HCT116 (cell line): ENCODE measurements around the gene MRPL34. TPM values are rescaled to one million over a fixed set of nuclear protein-coding genes. Genes with fewer than 3 reads are reported as not detected.

ENCODE experiments used
- ATAC-seq: fragments of 200-7000 bp; cut with Tn5 transposase; 2 replicates; pipeline ENCODE4 v1.9.1; 2020; ENCODE audit warnings: mild to moderate bottlenecking, moderate library complexity
- BruUV-seq: library from RNA; stranded (reverse); fragments of 400-500 nt; replicated peaks from 2 replicates; lab custom pipeline; 2021; lab: Mats Ljungman, UMichigan
- CTCF ChIA-PET: fragments of 300-600 bp; sonication (Branson Sonifier 250); formaldehyde crosslinking; loops from one replicate; lab custom pipeline; 2021; ENCODE audit warnings: antibody characterized with exemption; lab: Charles Lee
- POLR2A ChIA-PET: fragments of 300-600, 350-600 bp; sonication (Branson Sonifier 250); formaldehyde crosslinking; loops from one replicate; lab custom pipeline; 2021; ENCODE audit warnings: antibody characterized with exemption; lab: Charles Lee
- RAD21 ChIA-PET, 2 experiments: fragments of 300-600 bp; sonication (Branson Sonifier 250); formaldehyde crosslinking; loops; one replicate each; lab custom pipeline; 2023; ENCODE audit warnings: low total read pairs in 2 of 2; ENCODE audit not compliant: uncharacterized antibody in 2 of 2, unreplicated experiment in 2 of 2, low non-redundant PET in 1 of 2; lab: Charles Lee
- DNase-seq: peaks from one replicate; pipeline ENCODE4 v3.0.0-alpha.2; 2010; ENCODE audit warnings: low read depth, low spot score
- H2AFZ ChIP-seq: fragments of 200-600 bp; shearing (Covaris generic), sonication (generic); 2 replicates; pipeline ENCODE4 v1.6.1; 2017; ENCODE audit warnings: low read depth, mixed run types, mixed read lengths, antibody characterized with exemption, low read length; ENCODE audit not compliant: poor library complexity, severe bottlenecking
- H3K27ac ChIP-seq: 2 replicates; pipeline ENCODE4 v1.5.1; 2012; ENCODE audit warnings: low read depth, low read length
- H3K27me3 ChIP-seq: fragments of 200-600 bp; sonication (generic); 2 replicates; pipeline ENCODE4 v1.6.1; 2016; ENCODE audit warnings: mixed run types, low read length, mixed read lengths; ENCODE audit not compliant: insufficient read depth
- H3K36me3 ChIP-seq, 2 experiments: fragments of 200-500 bp in 1 of 2; fragments of 200-600 bp in 1 of 2; sonication (Bioruptor generic) in 1 of 2; sonication (generic) in 1 of 2; 2 replicates each; pipeline versions ENCODE4 v1.5.1 to v1.6.1; 2014 to 2016; ENCODE audit warnings: low read length in 2 of 2, inconsistent platforms in 1 of 2, mixed read lengths in 1 of 2, mixed run types in 1 of 2; ENCODE audit not compliant: insufficient read depth in 2 of 2, control insufficient read depth in 1 of 2
- H3K4me1 ChIP-seq, 2 experiments: fragments of 200-600 bp in 1 of 2; sonication (generic) in 1 of 2; 2 replicates each; pipeline versions ENCODE4 v1.5.1 to v1.6.1; 2012 to 2017; ENCODE audit warnings: low read length in 2 of 2, inconsistent platforms in 1 of 2, mild to moderate bottlenecking in 1 of 2, mixed read lengths in 1 of 2, mixed run types in 1 of 2, moderate library complexity in 1 of 2; ENCODE audit not compliant: insufficient read depth in 2 of 2, control insufficient read depth in 1 of 2
- H3K4me2 ChIP-seq: fragments of 200-600 bp; sonication (generic); 2 replicates; pipeline ENCODE4 v1.6.1; 2017; ENCODE audit warnings: mixed run types, low read length, mixed read lengths
- H3K4me3 ChIP-seq, 2 experiments: fragments of 200-600 bp in 1 of 2; sonication (generic) in 1 of 2; replicated peaks in 1 of 2; 2 replicates each; pipeline ENCODE4 v1.5.1; 2011 to 2016; ENCODE audit warnings: low read length in 2 of 2, control low read depth in 1 of 2, low read depth in 1 of 2, mild to moderate bottlenecking in 1 of 2, mixed read lengths in 1 of 2, mixed run types in 1 of 2
- H3K79me2 ChIP-seq: fragments of 200-600 bp; sonication (generic); 2 replicates; pipeline ENCODE4 v1.6.1; 2017; ENCODE audit warnings: mild to moderate bottlenecking, mixed run types, low read length, moderate library complexity, mixed read lengths; ENCODE audit not compliant: insufficient read depth
- H3K9ac ChIP-seq: fragments of 200-600 bp; sonication (generic); 2 replicates; pipeline ENCODE4 v1.6.1; 2016; ENCODE audit warnings: low read length, mixed read lengths
- H3K9me2 ChIP-seq: fragments of 200-600 bp; sonication (generic), shearing (Covaris generic); 2 replicates; pipeline ENCODE4 v1.6.1; 2017; ENCODE audit warnings: mixed run types, mild to moderate bottlenecking, moderate library complexity; ENCODE audit not compliant: insufficient read depth
- H3K9me3 ChIP-seq, 2 experiments: fragments of 200-500 bp in 1 of 2; fragments of 200-600 bp in 1 of 2; sonication (Bioruptor generic) in 1 of 2; sonication (generic) in 1 of 2; 2 replicates each; pipeline ENCODE4 v1.6.1; 2014 to 2017; ENCODE audit warnings: low read length in 2 of 2, mixed read lengths in 2 of 2, inconsistent platforms in 1 of 2, low read depth in 1 of 2, mild to moderate bottlenecking in 1 of 2, mixed run types in 1 of 2, moderate library complexity in 1 of 2; ENCODE audit not compliant: control insufficient read depth in 1 of 2, insufficient read depth in 1 of 2
- H4K20me1 ChIP-seq: fragments of 200-600 bp; sonication (generic), shearing (Covaris generic); 2 replicates; pipeline ENCODE4 v1.6.1; 2017; ENCODE audit warnings: mixed run types, mild to moderate bottlenecking, moderate library complexity; ENCODE audit not compliant: insufficient read depth
- EGR1 ChIP-seq: IDR thresholded peaks from 2 replicates; pipeline ENCODE4 v1.6.1; 2012; ENCODE audit warnings: low read depth
- EZH2 ChIP-seq: fragments of 200-600 bp; sonication (generic); IDR thresholded peaks from 2 replicates; pipeline ENCODE4 v1.6.1; 2017; ENCODE audit warnings: antibody characterized with exemption, mixed run types
- POLR2A ChIP-seq: IDR thresholded peaks from 2 replicates; pipeline ENCODE4 v1.7.0; 2011; ENCODE audit warnings: borderline replicate concordance; ENCODE audit not compliant: insufficient read depth, insufficient read length; ENCODE audit errors: extremely low read depth
- SP1 ChIP-seq: IDR thresholded peaks from 2 replicates; pipeline ENCODE4 v1.6.1; 2012; ENCODE audit warnings: low read depth
- YY1 ChIP-seq: IDR thresholded peaks from 2 replicates; pipeline ENCODE4 v1.6.1; 2011; ENCODE audit warnings: low read length, low read depth, moderate library complexity, mild to moderate bottlenecking; ENCODE audit not compliant: insufficient replicate concordance; ENCODE audit errors: extremely low read depth
- ZFX ChIP-seq: fragments of 450-650 bp; IDR thresholded peaks from 2 replicates; pipeline ENCODE4 v1.6.1; 2017
- ZNF274 ChIP-seq: fragments of 200-500 bp; sonication (Bioruptor generic); IDR thresholded peaks from 2 replicates; pipeline ENCODE4 v1.6.1; 2014; ENCODE audit warnings: mild to moderate bottlenecking, low read depth, low read length, inconsistent platforms
- intact Hi-C: fragments of 100-400 bp; cut with micrococcal nuclease; formaldehyde crosslinking; loops from 2 replicates; pipeline ENCODE4 v1.10.0; 2022
- total RNA-seq: library from RNA; stranded (reverse); gene quantifications from one replicate; pipeline ENCODE4 v1.2.1, GENCODE V29; 2021; ENCODE audit not compliant: unreplicated experiment
- TF ChIP-seq, protein P1 (sequence below): IDR thresholded peaks from 2 replicates; pipeline ENCODE4 v1.6.1; 2011; ENCODE audit warnings: mild to moderate bottlenecking, low read length, moderate library complexity; ENCODE audit not compliant: insufficient replicate concordance; ENCODE audit errors: extremely low read depth
- TF ChIP-seq, protein P2 (sequence below): IDR thresholded peaks from 2 replicates; pipeline ENCODE4 v1.6.1; 2012; ENCODE audit warnings: low read depth
- TF ChIP-seq, protein P3 (sequence below): IDR thresholded peaks from 2 replicates; pipeline ENCODE4 v1.6.1; 2012

Gene MRPL34
- total RNA-seq, 1 experiment from 2014 or later = 114 TPM

DNA sequence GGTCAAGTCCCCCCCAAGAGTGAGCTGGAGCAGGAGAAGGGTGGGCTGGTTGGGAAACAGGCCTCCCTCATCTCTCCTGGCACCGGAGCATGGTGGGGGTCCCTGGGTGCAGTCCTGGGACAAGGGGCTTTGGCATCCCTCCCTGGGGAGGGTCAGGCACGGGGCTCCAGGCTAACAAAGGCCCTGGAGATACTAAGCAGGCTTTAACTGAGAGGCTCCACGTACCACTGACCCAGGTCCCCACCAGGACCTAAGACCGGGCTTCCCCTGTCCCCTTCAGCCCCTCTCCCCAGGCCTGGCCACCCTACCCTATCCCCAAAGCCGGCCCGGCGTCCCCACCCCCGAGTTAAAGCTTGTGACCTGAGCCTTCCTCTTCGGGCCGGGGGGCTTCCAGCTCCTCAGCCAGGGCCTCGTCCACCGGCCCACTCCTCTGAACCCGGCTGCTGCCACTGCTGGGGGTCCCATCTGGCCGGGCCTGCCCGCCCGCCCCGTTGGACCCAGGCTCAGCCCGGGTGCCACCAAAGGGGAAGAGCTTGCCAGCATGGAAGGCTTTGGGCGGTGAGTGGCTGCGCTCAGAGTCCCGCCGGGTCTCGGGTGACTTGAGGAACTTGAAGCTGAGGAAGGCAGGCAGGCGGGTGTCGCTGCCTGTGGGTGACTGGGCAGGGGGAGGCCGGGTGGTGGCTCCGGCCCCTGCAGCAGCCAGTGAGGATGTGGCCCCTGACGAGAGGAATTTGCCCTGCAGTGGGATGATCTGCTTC lies 18.9 kb downstream of the MRPL34 start:
- no peak overlapping the region for H3K9ac ChIP-seq
- no peaks in the 10 kb centered on the region for H3K9me3 ChIP-seq
- H2AFZ ChIP-seq = no peak overlapping the region
- no peak overlapping the region for H3K27ac ChIP-seq
- no peaks in the 10 kb centered on the region for H3K27me3 ChIP-seq
- no peaks in the 10 kb centered on the region for H3K9me2 ChIP-seq
- intact Hi-C loops = no loop called here
- no peak for ATAC-seq
- no peak overlapping the region for H3K4me2 ChIP-seq
- POLR2A ChIA-PET = no interaction called here
- TSS peak; percentile 38 for BruUV-seq
- peaks cover 5 to 18% of the 10 kb centered on the region in 2 experiments for H3K4me1 ChIP-seq
- H3K79me2 ChIP-seq = no peaks in the 10 kb centered on the region
- TF ChIP-seq EZH2 (no peak), ZFX (no peak), YY1 (no peak), SP1 (no peak), EGR1 (no peak), POLR2A (no peak), ZNF274 (no peak)
- TF ChIP-seq, protein P1, sequence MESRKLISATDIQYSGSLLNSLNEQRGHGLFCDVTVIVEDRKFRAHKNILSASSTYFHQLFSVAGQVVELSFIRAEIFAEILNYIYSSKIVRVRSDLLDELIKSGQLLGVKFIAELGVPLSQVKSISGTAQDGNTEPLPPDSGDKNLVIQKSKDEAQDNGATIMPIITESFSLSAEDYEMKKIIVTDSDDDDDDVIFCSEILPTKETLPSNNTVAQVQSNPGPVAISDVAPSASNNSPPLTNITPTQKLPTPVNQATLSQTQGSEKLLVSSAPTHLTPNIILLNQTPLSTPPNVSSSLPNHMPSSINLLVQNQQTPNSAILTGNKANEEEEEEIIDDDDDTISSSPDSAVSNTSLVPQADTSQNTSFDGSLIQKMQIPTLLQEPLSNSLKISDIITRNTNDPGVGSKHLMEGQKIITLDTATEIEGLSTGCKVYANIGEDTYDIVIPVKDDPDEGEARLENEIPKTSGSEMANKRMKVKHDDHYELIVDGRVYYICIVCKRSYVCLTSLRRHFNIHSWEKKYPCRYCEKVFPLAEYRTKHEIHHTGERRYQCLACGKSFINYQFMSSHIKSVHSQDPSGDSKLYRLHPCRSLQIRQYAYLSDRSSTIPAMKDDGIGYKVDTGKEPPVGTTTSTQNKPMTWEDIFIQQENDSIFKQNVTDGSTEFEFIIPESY = no peak
- TF ChIP-seq, protein P2, sequence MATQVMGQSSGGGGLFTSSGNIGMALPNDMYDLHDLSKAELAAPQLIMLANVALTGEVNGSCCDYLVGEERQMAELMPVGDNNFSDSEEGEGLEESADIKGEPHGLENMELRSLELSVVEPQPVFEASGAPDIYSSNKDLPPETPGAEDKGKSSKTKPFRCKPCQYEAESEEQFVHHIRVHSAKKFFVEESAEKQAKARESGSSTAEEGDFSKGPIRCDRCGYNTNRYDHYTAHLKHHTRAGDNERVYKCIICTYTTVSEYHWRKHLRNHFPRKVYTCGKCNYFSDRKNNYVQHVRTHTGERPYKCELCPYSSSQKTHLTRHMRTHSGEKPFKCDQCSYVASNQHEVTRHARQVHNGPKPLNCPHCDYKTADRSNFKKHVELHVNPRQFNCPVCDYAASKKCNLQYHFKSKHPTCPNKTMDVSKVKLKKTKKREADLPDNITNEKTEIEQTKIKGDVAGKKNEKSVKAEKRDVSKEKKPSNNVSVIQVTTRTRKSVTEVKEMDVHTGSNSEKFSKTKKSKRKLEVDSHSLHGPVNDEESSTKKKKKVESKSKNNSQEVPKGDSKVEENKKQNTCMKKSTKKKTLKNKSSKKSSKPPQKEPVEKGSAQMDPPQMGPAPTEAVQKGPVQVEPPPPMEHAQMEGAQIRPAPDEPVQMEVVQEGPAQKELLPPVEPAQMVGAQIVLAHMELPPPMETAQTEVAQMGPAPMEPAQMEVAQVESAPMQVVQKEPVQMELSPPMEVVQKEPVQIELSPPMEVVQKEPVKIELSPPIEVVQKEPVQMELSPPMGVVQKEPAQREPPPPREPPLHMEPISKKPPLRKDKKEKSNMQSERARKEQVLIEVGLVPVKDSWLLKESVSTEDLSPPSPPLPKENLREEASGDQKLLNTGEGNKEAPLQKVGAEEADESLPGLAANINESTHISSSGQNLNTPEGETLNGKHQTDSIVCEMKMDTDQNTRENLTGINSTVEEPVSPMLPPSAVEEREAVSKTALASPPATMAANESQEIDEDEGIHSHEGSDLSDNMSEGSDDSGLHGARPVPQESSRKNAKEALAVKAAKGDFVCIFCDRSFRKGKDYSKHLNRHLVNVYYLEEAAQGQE = no peak
- TF ChIP-seq, protein P3, sequence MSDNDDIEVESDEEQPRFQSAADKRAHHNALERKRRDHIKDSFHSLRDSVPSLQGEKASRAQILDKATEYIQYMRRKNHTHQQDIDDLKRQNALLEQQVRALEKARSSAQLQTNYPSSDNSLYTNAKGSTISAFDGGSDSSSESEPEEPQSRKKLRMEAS = no peak
- TF ChIP-seq, all 23 proteins: peak for 0
- DNase-seq = no peak
- Histone ChIP-seq H4K20me1 (no peaks in the 10 kb centered on the region), H3K36me3 (peaks cover 9 to 10% of the 10 kb centered on the region in 2 experiments; a peak in 2 of 4 replicates), H3K4me3 (no peak overlapping the region)
- RAD21 ChIA-PET = no interaction called here
- CTCF ChIA-PET = no interaction called here
